DMS 273 (cell line): Measurements from ENCODE around the gene ZNF521.

ENCODE experiments used
- DNase-seq: peaks from one replicate; lab custom pipeline; 2025; ENCODE audit not compliant: unreplicated experiment; lab: John Stamatoyannopoulos, UW

ZNF521 gene

GRCh38 chr18:25080211-25080610, 271.8 kb downstream of the ZNF521 start:
- DNase-seq = no peak

GRCh38 chr18:25077944-25078723, 273.8 kb downstream of the ZNF521 start:
- no peak for DNase-seq

- DNase-seq = no peak
Observed at GRCh38 chr18:25077038-25077943, 274.7 kb downstream of the ZNF521 start.

GRCh38 chr18:25075783-25076182, 276.2 kb downstream of the ZNF521 start:
- no peak for DNase-seq

- no peak for DNase-seq
Observed at GRCh38 chr18:25075331-25075730, 276.6 kb downstream of the ZNF521 start.

DNA sequence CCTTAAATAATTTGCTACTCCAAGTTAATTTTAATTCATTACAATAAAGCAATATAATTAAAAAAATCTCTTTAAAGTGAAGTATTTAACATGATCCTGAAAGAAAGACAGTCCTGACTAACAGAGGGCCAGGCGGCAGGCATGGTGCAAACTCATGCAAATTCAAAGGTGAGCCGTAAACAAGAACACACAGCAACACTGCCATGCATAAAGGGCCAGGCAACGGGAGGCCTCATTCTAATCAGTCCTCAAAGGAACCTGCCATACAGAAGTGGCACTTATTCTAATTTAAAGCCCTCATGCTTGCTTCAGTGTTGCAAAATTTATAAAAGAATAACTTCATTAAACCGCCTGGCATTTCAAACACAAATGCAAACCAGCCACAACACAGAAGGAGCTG, 277.0 kb downstream of the ZNF521 start:
- no peak for DNase-seq

GRCh38 chr18:25072205-25072604, 279.8 kb downstream of the ZNF521 start:
- DNase-seq = no peak

DNA sequence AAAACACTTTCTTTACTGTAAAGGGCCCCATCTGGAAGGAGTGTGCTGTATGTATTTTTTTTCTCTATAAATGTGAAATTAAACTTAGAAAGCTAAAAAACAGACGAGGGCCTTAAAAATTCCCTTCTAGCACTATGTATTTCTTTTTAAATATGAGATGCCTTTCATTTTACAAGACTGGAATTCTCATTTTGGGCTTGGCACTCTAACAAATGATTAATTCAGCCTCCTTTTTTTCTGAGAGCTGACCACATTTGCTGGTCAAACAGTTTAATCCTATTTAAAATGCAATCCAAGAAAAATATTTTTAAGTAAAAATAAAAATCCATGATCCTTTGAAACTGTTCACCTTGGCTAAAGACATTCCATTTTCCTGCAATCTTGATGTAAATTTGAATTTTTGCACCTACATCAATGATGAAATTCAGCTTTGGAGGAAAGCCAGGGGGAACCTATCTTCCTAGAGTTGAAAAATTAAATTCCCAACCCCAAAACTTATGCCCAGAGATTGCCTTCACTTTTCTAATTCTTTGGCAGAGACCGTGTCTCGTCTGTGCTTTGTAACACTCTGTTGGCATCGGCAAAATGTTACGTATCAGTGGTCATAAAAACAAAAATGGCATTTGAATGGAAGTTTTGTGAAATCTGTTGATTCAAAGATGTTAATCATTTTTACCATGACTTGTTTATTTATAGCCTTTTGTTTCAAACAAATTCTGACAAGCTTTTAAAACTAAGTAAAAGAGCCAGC, 284.5 kb downstream of the ZNF521 start:
- DNase-seq = no peak

DNA sequence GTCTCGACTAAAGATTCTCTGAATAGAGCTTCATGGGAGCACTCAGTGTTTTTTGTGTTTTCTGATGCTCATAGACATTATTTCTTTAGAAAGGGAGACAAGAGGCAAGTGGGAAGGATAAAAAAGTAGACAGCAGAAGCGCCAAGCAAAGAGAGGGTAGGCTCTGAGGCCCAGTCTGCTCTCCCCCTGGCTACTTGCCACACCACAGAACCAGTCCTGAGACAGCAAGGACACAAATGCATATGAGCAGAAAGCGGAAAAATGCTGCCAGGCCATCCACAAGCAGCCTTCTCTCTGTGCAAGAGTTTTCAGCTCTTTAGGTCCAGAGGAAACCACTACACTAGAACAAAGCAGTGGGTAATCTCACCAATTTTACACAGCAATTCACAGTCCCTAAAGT, 285.4 kb downstream of the ZNF521 start:
- no peak for DNase-seq

DNA sequence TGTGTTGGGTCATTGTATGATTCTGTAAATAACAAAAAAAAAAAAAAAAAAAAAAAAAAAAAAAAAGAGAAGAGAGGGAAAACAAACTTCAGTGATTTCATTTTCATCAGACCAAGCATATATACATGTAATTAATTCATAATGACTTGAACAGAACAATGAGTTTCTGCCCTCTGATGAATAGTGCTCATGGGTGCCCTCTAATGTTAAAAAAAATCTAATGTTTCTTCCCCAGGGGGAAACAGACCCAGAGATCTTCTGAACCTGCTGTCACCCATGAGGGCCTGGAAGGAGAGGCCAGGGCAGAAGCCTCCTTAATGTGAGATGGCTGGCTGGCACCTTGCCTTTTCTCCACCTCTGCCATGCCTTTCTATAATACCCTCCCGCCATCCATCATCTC, 289.2 kb downstream of the ZNF521 start:
- DNase-seq = peak; percentile 16

DNA sequence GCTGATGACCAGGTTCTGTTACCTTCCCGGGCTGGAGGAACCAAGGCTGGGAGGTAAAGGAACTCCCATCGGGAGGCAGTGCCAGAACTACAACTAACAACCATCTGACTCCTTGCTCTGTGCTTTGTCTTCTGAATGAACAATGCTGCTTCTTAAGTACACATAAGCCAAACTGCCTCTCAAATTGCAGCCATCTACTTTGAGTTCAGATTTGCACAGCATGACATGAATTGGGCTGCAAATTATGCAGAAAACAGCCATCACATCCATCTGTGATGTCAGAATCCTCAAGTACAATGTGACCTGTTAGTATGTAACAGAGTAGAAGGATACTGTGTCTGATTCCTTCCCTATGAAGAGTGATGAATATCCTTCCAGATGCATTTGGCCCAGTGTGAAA, 290.6 kb downstream of the ZNF521 start:
- no peak for DNase-seq

DNA sequence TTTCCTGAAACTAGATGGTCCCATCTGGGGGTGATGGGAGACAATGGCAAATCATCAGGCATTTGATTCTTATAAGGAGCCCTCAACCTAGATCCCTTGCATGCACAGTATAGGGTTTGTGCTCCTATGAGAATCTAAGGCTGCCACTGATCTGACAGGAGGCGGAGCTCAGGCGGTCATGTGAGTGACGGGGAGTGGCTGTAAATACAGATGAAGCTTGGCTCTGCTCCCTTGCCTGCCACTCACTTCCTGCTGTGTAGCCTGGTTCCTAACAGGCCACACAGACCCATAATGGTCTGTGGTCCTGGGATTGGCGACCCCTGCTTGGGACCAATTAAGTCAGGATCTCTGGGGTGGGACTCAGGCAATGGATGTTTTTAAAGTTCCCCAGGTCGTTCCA, 293.4 kb downstream of the ZNF521 start:
- DNase-seq = peak; percentile 11

GRCh38 chr18:25057491-25058050, 294.4 kb downstream of the ZNF521 start:
- peak; percentile 9 for DNase-seq

DNA sequence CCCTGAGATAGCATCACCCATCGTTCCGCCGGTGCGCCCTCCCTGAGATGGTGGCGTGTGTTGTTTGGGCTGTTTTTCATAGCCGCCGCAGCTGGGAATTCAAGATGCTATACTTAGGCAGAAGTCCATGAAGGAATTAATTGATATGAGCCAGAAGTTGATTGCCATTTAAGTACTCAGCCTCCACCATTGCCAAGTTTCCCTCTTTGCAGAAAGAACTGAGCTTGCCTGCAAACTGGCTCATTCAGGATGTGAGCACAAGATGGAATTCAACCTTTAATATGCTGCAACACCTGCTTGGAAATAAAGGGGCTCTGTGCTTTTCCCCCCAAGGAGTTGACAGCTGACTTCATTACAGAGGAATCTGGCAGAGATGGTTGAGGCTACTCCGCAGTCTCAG, 295.5 kb downstream of the ZNF521 start:
- no peak for DNase-seq

DNA sequence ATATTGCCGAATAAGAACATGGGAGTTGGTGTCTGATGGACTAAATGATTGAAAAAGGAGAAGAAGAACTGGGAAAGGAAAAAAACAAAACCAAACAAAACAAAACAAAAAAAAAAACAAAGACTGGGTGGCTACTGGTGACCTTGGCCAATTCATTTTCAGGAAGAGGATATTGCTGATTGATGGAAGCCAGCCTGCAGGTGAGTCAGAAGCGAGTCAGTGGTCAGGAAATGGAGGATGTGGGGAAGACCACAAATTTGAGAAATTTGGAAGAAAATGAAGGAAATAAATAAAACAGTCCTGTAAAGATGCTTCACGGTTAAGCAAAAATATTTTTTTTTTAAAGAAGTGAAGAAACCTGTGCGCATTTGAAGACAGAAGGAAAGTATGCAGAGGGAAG, 296.9 kb downstream of the ZNF521 start:
- no peak for DNase-seq

DNA sequence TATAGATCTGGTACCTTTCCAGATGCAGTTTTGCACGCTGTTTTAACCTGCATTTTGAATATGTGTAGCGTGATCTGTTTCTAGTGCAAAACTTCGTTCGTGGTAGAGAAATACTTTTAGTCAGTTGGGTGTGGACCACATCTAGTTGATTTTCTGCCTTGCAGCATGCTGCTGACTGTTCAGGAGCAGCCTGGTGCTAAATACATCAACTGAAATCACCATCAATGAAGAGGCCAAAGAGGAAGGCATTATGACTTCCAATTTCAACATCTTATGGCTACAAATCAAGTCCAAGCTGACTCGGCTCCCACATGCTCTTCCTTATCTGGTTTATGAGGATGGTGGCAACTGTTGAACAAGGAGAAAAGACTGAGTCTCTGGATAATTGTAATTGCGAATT, 298.5 kb downstream of the ZNF521 start:
- DNase-seq = no peak

GRCh38 chr18:25052511-25052921, 299.4 kb downstream of the ZNF521 start:
- DNase-seq = no peak

GRCh38 chr18:25050605-25051004, 301.4 kb downstream of the ZNF521 start:
- no peak for DNase-seq

- no peak for DNase-seq
Observed at GRCh38 chr18:25047983-25048382, 304.0 kb downstream of the ZNF521 start.

DNA sequence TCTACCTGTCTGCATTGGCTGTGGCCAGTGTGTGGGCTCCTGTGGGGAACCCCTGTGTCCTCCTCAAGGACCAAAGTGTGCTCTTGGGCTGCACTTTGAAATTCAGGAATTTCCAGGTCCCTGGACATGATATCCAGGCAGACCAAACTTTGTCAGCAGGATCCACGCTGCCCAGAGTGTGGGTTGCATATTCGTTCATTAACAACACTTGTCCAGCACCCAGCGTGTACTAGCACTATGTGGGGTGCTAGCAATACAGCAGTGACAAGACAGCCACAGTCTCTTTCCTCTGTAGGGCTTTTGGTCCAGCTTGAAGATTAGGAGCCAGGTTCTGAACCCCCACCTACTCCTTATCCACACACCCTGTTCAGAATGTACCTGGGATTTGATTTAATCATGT, 304.5 kb downstream of the ZNF521 start:
- no peak for DNase-seq

GRCh38 chr18:25044694-25045093, 307.3 kb downstream of the ZNF521 start:
- no peak for DNase-seq
